ENCODE measurements around the gene PPP2R5C.

DNA sequence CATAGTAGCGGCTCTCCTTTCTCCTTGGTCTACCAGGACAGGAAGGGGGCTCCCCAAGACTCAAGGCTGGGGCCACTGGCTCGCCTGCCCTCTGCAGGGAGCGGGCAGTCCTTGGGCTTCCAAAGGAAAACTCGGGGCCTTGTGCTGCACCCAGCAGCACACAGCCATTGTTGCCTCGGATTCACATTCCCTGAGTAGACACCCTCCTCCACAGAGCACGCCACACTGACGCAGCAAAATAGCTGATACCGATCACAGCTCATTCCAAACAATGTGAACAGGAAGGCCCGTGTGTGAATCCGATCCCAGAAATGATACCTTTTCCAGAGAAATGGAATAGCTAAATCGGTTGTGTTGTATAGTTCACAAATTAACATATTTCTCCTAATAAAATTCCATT lies 137.8 kb downstream of the PPP2R5C start:
- no peak for TF ChIP-seq POLR2AphosphoS5 (IDR thresholded peaks at IDR 0.05; ENCODE audit: low read depth, low read length)
- no peak for TF ChIP-seq TAF1 (IDR thresholded peaks at IDR 0.05; ENCODE audit: low read depth, low read length)
- no peak for TF ChIP-seq POLR2A (IDR thresholded peaks at IDR 0.05; ENCODE audit: low read depth, low read length)
- no peak for TF ChIP-seq SPI1 (IDR thresholded peaks at IDR 0.05; ENCODE audit: low read depth, low read length)
